CD4-positive, alpha-beta memory T cell (primary cell): ENCODE results near the gene UBAC1. TPM values are rescaled to one million over a fixed set of nuclear protein-coding genes. Genes with fewer than 3 reads are reported as not detected.

Experiments used
- CTCF ChIA-PET: fragments of 350-600 bp; sonication (Branson Sonifier 250); formaldehyde crosslinking; loops from one replicate; lab custom pipeline; 2021; ENCODE audit warnings: inconsistent platforms; ENCODE audit not compliant: partially characterized antibody; lab: Charles Lee
- POLR2A ChIA-PET: fragments of 350-600 bp; sonication (Branson Sonifier 250); formaldehyde crosslinking; loops from one replicate; lab custom pipeline; 2021; ENCODE audit not compliant: partially characterized antibody; lab: Charles Lee
- DNase-seq, 5 donors: peaks; one replicate each; pipeline versions ENCODE4 v3.0.0 to v3.0.0-alpha.2; 2020 to 2022; ENCODE audit warnings: mixed read lengths in 1 of 5
- H3K27ac ChIP-seq: one replicate; pipeline ENCODE4 v1.7.0; 2013; ENCODE audit warnings: low read depth, low read length
- H3K27me3 ChIP-seq: 2 replicates; pipeline ENCODE4 v1.7.0; 2013; ENCODE audit warnings: mild to moderate bottlenecking, low read length, moderate library complexity; ENCODE audit not compliant: insufficient read depth
- H3K36me3 ChIP-seq: 2 replicates; pipeline ENCODE4 v1.7.0; 2013; ENCODE audit warnings: mild to moderate bottlenecking, low read length, moderate library complexity; ENCODE audit not compliant: insufficient read depth
- H3K4me1 ChIP-seq: 2 replicates; pipeline ENCODE4 v1.7.0; 2013; ENCODE audit warnings: mild to moderate bottlenecking, low read length, moderate library complexity; ENCODE audit not compliant: insufficient read depth
- H3K4me3 ChIP-seq, 2 donors: one replicate each; pipeline ENCODE4 v1.7.0; 2013; ENCODE audit warnings: low read length in 2 of 2, mild to moderate bottlenecking in 1 of 2
- H3K9me3 ChIP-seq, 2 donors: one replicate each; pipeline ENCODE4 v1.7.0; 2013; ENCODE audit warnings: low read length in 2 of 2, control low read depth in 1 of 2; ENCODE audit not compliant: control insufficient read depth in 1 of 2
- H3K27ac Mint-ChIP-seq, 7 donors: one replicate each; pipeline ENCODE4 v1.8.0; 2020 to 2021; ENCODE audit warnings: mixed read lengths in 7 of 7, mild to moderate bottlenecking in 6 of 7, inconsistent platforms in 3 of 7, moderate library complexity in 3 of 7
- H3K27me3 Mint-ChIP-seq, 2 donors: one replicate each; pipeline ENCODE4 v1.8.0; 2020 to 2021; ENCODE audit warnings: mixed read lengths in 2 of 2
- H3K36me3 Mint-ChIP-seq, 2 donors: one replicate each; pipeline ENCODE4 v1.8.0; 2020 to 2021; ENCODE audit warnings: mixed read lengths in 2 of 2, inconsistent platforms in 1 of 2, mild to moderate bottlenecking in 1 of 2
- H3K4me1 Mint-ChIP-seq, 4 donors: one replicate each; pipeline ENCODE4 v1.8.0; 2020 to 2021; ENCODE audit warnings: mixed read lengths in 4 of 4, mild to moderate bottlenecking in 1 of 4
- H3K4me3 Mint-ChIP-seq, 8 donors: one replicate each; pipeline ENCODE4 v1.8.0; 2020 to 2021; ENCODE audit warnings: mixed read lengths in 8 of 8, mild to moderate bottlenecking in 7 of 8, moderate library complexity in 6 of 8, inconsistent platforms in 3 of 8
- H3K9me3 Mint-ChIP-seq, 8 donors: one replicate each; pipeline ENCODE4 v1.8.0; 2020 to 2021; ENCODE audit warnings: mixed read lengths in 8 of 8, mild to moderate bottlenecking in 5 of 8, inconsistent platforms in 3 of 8, moderate library complexity in 1 of 8
- intact Hi-C: fragments of 100-400 bp; cut with micrococcal nuclease; formaldehyde crosslinking; loops from one replicate; pipeline ENCODE4 v1.15.1; 2023
- polyA plus RNA-seq, 2 donors: library from polyadenylated mRNA; unstranded; fragments of 300-500 nt; fragmentation: Illumina TruSeq; gene quantifications; one replicate each; pipeline ENCODE4 v1.2.3, GENCODE V29; 2021
- total RNA-seq, 2 experiments: library from RNA; stranded (reverse); gene quantifications; one replicate each; pipeline ENCODE4 v1.2.3, GENCODE V29; 2021

Gene UBAC1
- total and polyA plus RNA-seq, 4 experiments from 2014 or later: 23.0 to 32.8 (median 28.1) TPM

- Histone ChIP-seq H3K36me3 (no peaks in the 10 kb centered on the region), H3K27me3 (no peaks in the 10 kb centered on the region), H3K4me3 (no peak overlapping the region), H3K4me1 (peaks cover 10% of the 10 kb centered on the region), H3K9me3 (no peaks in the 10 kb centered on the region), H3K27ac (no peak overlapping the region)
- Mint-ChIP-seq H3K27ac (peak overlapping the region in 1 of 7 donors; percentile 6), H3K36me3 (no peaks in the 10 kb centered on the region), H3K27me3 (no peaks in the 10 kb centered on the region), H3K9me3 (no peaks in the 10 kb centered on the region), H3K4me3 (no peak overlapping the region), H3K4me1 (peaks cover 0 to 8% (median 3%) of the 10 kb centered on the region in 4 donors)
- CTCF ChIA-PET: interaction anchor here (1.3 kb wide), 2 partner anchors 17 to 137 kb away, joined by 3 to 6 read pairs; no protein-coding TSS in a partner anchor
- intact Hi-C loops: no loop called here
- peak in 1 of 5 donors; percentile 21 for DNase-seq
- POLR2A ChIA-PET: no interaction called here
These were observed 23.0 kb upstream of the UBAC1 start for GRCh38 chr9:135984072-135984710.

- H3K4me1 Mint-ChIP-seq: peaks cover 5 to 15% (median 9%) of the 10 kb centered on the region in 4 donors
- no peak overlapping the region for H3K27ac ChIP-seq
- no peaks in the 10 kb centered on the region for H3K36me3 Mint-ChIP-seq
- H3K36me3 ChIP-seq: no peaks in the 10 kb centered on the region
- DNase-seq: peak in 1 of 5 donors; percentile 1
- intact Hi-C loops: no loop called here
- no peak overlapping the region for H3K27ac Mint-ChIP-seq
- POLR2A ChIA-PET: no interaction called here
- H3K27me3 Mint-ChIP-seq: no peaks in the 10 kb centered on the region
- no peaks in the 10 kb centered on the region for H3K27me3 ChIP-seq
- H3K9me3 Mint-ChIP-seq: no peaks in the 10 kb centered on the region
- no peak overlapping the region for H3K4me3 ChIP-seq
- H3K4me1 ChIP-seq: peaks cover 18% of the 10 kb centered on the region
- CTCF ChIA-PET: interaction anchor here (1.3 kb wide), 2 partner anchors 16 to 138 kb away, joined by 3 to 6 read pairs; no protein-coding TSS in a partner anchor
- H3K4me3 Mint-ChIP-seq: no peak overlapping the region
- H3K9me3 ChIP-seq: no peaks in the 10 kb centered on the region
These were observed 22.3 kb upstream of the UBAC1 start for GRCh38 chr9:135983208-135984071.

GRCh38 chr9:135982499-135983207 is 21.5 kb upstream of the UBAC1 start:
- H3K9me3 Mint-ChIP-seq: no peaks in the 10 kb centered on the region
- intact Hi-C loops: no loop called here

GRCh38 chr9:135980926-135981630 is 19.9 kb upstream of the UBAC1 start:
- CTCF ChIA-PET: no interaction called here
- Mint-ChIP-seq H3K27ac (no peak overlapping the region), H3K9me3 (no peaks in the 10 kb centered on the region), H3K36me3 (no peaks in the 10 kb centered on the region), H3K4me1 (peaks cover 5 to 15% (median 9%) of the 10 kb centered on the region in 4 donors), H3K27me3 (no peaks in the 10 kb centered on the region), H3K4me3 (no peak overlapping the region)
- Histone ChIP-seq H3K36me3 (no peaks in the 10 kb centered on the region), H3K4me1 (peaks cover 19% of the 10 kb centered on the region), H3K4me3 (no peak overlapping the region), H3K27ac (no peak overlapping the region), H3K27me3 (no peaks in the 10 kb centered on the region), H3K9me3 (no peaks in the 10 kb centered on the region)
- POLR2A ChIA-PET: no interaction called here
- intact Hi-C loops: no loop called here
- peak in 1 of 5 donors; percentile 5 for DNase-seq

More at GRCh38 chr9:135982499-135983207, 21.5 kb upstream of the UBAC1 start:
- Mint-ChIP-seq H3K27me3 (no peaks in the 10 kb centered on the region), H3K4me1 (peaks cover 5 to 15% (median 9%) of the 10 kb centered on the region in 4 donors), H3K4me3 (no peak overlapping the region), H3K36me3 (no peaks in the 10 kb centered on the region), H3K27ac (no peak overlapping the region)
- Histone ChIP-seq H3K27me3 (no peaks in the 10 kb centered on the region), H3K27ac (no peak overlapping the region), H3K36me3 (no peaks in the 10 kb centered on the region), H3K9me3 (no peaks in the 10 kb centered on the region), H3K4me3 (no peak overlapping the region), H3K4me1 (peaks cover 19% of the 10 kb centered on the region)
- peak in 1 of 5 donors; percentile 9 for DNase-seq
- ChIA-PET POLR2A (no interaction called here), CTCF (interaction anchor here (1.3 kb wide), 1 partner anchor 15 kb away, joined by 6 read pairs; no protein-coding TSS in a partner anchor)

GRCh38 chr9:135979547-135980166 is 18.5 kb upstream of the UBAC1 start:
- Mint-ChIP-seq H3K27me3 (no peaks in the 10 kb centered on the region), H3K36me3 (no peaks in the 10 kb centered on the region), H3K4me3 (peak overlapping the region in 3 of 8 donors; percentile 11 to 68 (median 44)), H3K27ac (peak overlapping the region in 1 of 7 donors; percentile 15), H3K4me1 (peaks cover 5 to 15% (median 9%) of the 10 kb centered on the region in 4 donors), H3K9me3 (no peaks in the 10 kb centered on the region)
- peak in 1 of 5 donors; percentile 34 for DNase-seq
- POLR2A ChIA-PET: interaction anchor here (0.9 to 1.6 kb wide), 2 partner anchors 10 to 140 kb away, joined by 3 to 4 read pairs; no protein-coding TSS in a partner anchor
- Histone ChIP-seq H3K9me3 (no peaks in the 10 kb centered on the region), H3K27ac (no peak overlapping the region), H3K4me3 (peak overlapping the region in 1 of 2 donors; percentile 6), H3K27me3 (no peaks in the 10 kb centered on the region), H3K36me3 (no peaks in the 10 kb centered on the region), H3K4me1 (peaks cover 19% of the 10 kb centered on the region)
- intact Hi-C loops: loop anchor here (1.0 kb wide), 1 partner anchor 11 kb away; no protein-coding TSS in a partner anchor
- CTCF ChIA-PET: interaction anchor here (0.7 kb wide), 1 partner anchor 9 kb away, joined by 3 read pairs; no protein-coding TSS in a partner anchor
